CD4-positive, alpha-beta T cell treated with Interleukin-1 beta for 1 hour (primary cell): ENCODE results near the gene FBXO42.
A peak's percentile ranks its signal among the peaks of the same experiment; 100 is the strongest.

Experiments
- DNase-seq, 2 donors: peaks; one replicate each; pipeline ENCODE4 v3.0.0-alpha.2; 2020 to 2022

Gene FBXO42

DNA sequence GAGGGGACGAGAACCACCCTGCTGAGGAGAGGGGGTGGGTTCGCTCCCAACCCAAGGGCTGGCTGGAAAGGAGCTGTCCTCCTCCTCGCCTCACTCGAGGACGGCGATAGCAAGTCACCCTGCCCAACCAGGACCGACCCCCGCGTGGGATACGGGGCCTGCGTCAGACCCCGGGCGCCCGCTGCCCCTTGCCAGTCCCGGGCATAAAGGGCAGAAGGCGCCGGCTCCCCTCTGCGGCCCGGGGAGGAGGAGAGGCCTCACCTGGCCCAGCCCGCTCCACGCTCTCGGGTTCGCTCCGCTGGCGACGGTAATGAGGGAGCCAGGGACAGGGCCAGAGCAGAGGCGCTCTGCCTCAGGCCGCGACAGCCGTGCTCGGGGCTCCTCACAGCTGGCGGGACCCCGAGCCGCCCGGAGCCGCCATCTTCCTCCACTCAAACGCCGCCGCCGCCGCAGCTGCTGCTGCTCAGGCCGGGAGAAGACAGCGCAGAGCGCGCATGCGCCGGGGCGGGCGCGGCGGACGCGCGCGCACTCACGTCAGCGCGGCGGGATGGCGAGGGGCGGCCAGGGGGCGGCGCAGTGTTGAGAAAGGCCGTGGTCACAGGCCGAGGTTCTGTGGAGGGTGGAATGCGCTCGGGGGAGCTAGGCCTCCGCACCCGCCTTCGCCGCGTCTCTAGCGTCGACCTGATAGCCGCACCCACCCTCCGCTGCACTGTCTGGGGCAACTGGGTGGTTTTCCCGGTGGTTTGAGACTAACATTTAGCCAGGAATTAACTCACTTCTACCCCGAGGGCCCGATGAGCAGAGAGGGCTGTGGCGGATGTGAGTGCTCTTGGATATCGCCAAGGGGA is at the start of gene FBXO42:
TSS of gene FBXO42 (minus strand) at position 487 of the 848 bp plus-strand sequence. CDS start 37,062 bp downstream, outside the sequence.
- peak; percentile 95 for DNase-seq

GRCh38 chr1:16398371-16398953 is 46.2 kb upstream of the FBXO42 start:
- no peak for DNase-seq

GRCh38 chr1:16397120-16397519 is 44.8 kb upstream of the FBXO42 start:
- no peak for DNase-seq

- no peak for DNase-seq
These were observed 44.3 kb upstream of the FBXO42 start for GRCh38 chr1:16396591-16396990.

DNA sequence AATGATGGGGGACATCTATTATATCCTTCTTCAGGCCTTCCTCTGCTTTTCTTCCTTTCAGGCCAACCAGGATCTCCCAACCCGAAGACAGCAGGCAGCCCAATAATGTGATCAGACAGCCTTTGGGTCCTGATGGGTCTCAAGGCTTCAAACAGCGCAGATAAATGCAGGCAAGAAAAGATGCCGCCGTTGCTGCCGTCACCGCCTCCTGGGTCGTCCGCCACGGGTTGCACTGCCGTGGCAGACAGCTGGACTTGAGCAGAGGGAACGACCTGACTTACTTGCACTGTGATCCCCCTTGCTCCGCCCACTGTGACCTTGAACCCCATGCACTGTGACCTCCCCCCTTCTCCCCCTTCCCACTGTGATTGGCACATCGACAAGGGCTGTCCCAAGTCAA is 42.7 kb upstream of the FBXO42 start:
- DNase-seq, result no peak

- no peak for DNase-seq
These were observed 41.6 kb upstream of the FBXO42 start for GRCh38 chr1:16393570-16394521.

DNA sequence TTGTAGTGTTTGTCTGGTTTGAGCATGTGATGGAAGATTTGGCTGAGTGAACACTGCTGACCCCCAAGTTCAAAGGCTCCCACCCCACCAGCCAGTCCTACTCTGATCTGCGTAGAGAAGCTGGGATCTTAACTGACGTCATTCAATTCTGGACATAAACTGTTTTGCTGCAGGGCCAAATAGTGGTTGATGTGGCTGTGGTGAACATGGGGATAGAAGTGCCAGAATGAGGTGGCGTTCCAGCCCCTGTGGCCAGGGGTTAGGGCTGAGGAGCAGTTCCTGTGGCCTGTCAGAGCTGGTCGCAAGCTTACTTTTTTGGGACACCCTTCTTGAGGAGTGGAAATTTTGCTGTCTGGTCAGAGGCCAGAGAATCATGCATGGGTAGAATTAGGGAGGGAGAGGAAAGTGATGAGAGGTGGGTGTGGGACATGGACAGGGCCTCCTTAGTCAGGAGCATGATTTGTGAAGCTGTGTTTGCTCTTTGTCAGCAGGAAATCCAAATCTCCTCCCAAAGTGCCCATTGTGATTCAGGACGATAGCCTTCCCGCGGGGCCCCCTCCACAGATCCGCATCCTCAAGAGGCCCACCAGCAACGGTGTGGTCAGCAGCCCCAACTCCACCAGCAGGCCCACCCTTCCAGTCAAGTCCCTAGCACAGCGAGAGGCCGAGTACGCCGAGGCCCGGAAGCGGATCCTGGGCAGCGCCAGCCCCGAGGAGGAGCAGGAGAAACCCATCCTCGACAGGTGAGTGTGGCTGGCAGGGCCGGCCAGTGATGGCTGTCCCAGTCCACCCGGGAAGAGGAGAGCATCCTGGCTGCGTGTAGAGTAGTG is 40.7 kb upstream of the FBXO42 start:
- DNase-seq, result no peak

- no peak for DNase-seq
These were observed 39.1 kb upstream of the FBXO42 start for GRCh38 chr1:16391411-16391810.

GRCh38 chr1:16387201-16388188 is 35.2 kb upstream of the FBXO42 start:
- peak in 1 of 2 donors; percentile 31 for DNase-seq

DNA sequence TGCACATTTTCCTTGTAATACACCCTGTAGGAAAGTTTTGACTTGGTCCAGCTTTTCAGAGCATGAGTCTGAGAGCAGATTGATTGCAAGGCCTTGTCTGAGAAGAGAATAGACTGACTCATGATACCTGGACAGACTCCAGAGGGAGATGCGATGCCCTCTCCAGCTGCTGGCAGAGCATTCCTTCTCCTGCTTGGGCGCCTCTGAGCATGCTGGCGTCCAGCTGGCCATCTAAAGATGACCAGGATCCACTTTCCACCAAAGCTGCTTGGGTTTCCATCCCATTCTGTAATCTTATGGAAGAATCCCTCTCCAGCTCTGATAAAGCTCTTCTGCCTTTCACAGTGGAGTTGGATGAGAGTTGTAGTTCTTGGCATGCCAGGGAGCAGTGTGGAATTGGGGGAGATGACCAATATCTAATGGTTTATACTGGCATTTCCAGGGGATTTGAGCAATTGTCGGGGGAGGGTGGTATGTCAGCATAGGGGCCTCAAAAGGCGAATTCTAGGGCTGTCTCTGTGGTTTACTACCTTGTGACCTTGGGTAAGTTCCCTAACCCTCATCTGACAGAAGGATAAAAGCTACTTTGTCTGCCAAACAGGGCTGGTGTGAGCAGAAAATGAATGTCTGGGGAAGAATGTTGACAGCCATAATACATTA is 34.3 kb upstream of the FBXO42 start:
- peak in 1 of 2 donors; percentile 17 for DNase-seq

GRCh38 chr1:16385659-16386453 is 33.6 kb upstream of the FBXO42 start:
- DNase-seq, result no peak

- DNase-seq, result no peak
These were observed 31.6 kb upstream of the FBXO42 start for GRCh38 chr1:16383888-16384287.

DNA sequence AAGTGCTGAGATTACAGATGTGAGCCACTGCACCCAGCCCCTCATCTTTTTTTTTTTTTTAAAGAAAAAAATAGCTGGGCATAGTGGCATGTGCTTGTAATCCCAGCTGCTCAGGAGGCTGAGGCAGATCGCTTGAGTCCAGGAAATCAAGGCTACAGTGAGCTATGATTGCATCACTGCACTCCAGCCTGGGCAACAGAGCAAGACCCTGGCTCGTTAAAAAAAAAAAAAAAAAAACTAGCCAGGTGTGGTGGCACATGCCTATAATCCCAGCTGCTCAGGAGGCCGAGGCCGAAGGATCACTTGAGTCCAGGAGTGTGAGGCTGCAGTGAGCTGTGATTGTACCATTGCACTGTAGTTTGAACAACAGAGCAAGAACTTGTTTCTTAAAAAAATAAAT is 28.6 kb upstream of the FBXO42 start:
- DNase-seq, result no peak

DNA sequence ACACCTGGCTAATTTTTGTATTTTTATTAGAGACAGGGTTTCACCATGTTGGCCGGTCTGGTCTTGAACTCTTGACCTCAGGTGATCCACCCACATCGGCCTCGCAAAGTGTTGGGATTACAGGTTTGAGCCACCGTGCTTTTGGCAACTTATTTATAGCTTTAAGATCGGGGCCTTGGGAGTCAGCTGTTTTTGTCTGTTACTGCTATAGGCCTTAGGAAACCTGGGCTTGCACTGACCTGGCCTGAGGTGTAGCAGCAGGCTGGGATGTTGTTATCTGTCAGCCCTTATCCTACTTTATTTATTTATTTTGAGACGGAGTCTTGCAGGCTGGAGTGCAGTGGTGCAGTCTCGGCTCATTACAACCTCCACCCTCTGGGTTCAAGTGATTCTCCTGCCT is 26.2 kb upstream of the FBXO42 start:
- no peak for DNase-seq

DNA sequence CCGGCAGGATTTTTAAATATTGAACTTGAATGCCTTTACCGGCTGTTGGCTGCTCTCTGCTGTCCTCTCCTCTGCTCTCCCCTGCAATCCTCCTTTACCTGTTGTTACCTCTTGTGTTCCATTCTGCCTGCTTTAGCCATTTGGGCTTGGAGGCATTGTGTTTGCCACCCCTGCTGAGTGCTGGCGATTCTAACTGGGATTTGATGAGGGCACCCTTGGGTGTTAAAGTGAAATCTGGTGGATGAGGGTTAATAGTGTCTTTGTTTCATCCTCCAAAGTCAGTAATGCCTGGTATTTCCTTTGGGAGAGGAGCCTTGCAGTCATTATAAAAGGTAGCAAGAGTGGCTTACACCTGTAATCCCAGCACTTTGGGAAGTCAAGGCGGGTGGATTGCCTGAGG is 24.7 kb upstream of the FBXO42 start:
- no peak for DNase-seq

GRCh38 chr1:16375521-16376340 is 23.5 kb upstream of the FBXO42 start:
- DNase-seq, result no peak

DNA sequence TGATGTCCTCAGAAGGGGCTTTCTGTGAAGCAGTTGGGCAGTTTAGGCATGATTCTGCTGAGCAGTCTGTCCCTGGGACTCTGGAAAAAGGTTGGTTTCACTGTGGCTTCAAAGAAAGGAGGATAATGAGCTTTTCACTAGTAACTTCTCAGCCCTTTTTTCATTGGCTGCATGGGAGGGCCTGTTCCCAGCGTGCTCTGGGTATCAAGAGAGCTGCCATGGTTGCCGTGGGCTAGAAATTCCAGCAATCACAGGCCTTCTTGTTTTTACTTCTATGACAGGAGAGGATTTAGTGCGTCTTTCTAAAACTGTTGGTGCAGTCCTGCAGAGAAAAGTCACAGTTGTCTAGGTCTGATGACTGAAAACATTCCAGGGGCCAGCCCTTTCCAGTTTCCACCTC is 22.0 kb upstream of the FBXO42 start:
- DNase-seq, result no peak

DNA sequence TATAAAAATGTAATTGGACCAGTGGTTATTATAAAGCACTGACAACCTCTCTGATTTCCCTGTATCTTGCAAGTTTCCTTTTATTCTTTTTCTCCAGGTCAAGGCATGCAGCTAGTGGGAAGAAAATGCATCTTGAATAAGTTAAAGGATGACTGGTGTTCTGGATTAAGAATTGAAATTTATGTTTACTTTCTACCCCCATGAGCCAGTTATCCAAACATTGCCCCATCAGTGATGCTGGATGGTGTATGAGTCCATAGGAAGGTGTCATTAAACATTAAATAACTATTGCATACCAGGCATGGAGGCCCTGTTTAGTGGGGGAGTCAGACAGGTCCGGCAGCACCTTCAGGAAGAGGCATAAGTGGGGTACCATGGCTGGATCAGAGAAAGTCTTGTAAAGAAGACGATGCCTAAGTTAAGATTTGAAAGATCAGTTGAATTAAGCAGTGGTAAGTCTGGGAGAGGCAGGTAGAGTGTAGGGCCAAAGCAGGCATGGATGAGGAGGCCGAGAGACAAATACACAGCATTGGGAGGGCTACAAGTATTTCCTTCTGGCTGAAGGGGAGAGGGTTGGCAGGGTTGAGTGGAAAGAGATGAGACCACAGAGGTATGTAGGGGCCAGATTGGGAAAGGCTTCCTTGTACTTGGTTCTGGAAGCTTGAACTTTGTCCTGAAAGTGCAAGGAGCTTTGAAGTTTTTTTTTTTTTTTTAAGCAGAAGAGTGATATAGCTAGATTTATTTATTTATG is 20.4 kb upstream of the FBXO42 start:
- no peak for DNase-seq
